PFSK-1 (cell line): ENCODE measurements around the gene NFIX.

ENCODE experiments used
- POLR2AphosphoS5 ChIP-seq: IDR thresholded peaks from 2 replicates; pipeline ENCODE4 v1.6.1; 2012; ENCODE audit warnings: low read depth, mild to moderate bottlenecking, control low read depth, low read length, moderate library complexity
- REST ChIP-seq, 2 experiments: IDR thresholded peaks; 2 replicates each; pipeline versions ENCODE4 v1.6.1 to v1.8.0; 2011 to 2012; ENCODE audit warnings: low read depth in 2 of 2, low read length in 2 of 2, control low read depth in 1 of 2, inconsistent platforms in 1 of 2, mild to moderate bottlenecking in 1 of 2, moderate library complexity in 1 of 2; ENCODE audit not compliant: insufficient read depth in 1 of 2
- TAF1 ChIP-seq: IDR thresholded peaks from 2 replicates; pipeline ENCODE4 v1.6.1; 2012; ENCODE audit warnings: low read length, control low read depth, borderline replicate concordance; ENCODE audit not compliant: insufficient read depth

GRCh38 chr19:12983091-12983490, 12.2 kb upstream of the NFIX start:
- TF ChIP-seq POLR2AphosphoS5 (no peak), REST (IDR thresholded peaks at IDR 0.05; ENCODE audit: insufficient read depth in 1 of 2, low read depth in 2 of 2, low read length in 2 of 2) (no peak), TAF1 (no peak)
